H1 (cell line): Measurements from ENCODE around the gene CD69. TPM values are rescaled to one million over a fixed set of nuclear protein-coding genes. Genes with fewer than 3 reads are reported as not detected.

Experiments used
- CTBP2 ChIP-seq: IDR thresholded peaks from 2 replicates; pipeline ENCODE4 v1.7.0; 2011; ENCODE audit warnings: borderline replicate concordance, mild to moderate bottlenecking, moderate library complexity, mixed read lengths, low read length; ENCODE audit not compliant: insufficient read depth, insufficient read length
- GTF2F1 ChIP-seq: IDR thresholded peaks from 2 replicates; pipeline ENCODE4 v1.6.1; 2012; ENCODE audit warnings: low read depth, low read length, improper control_type of control experiment, borderline replicate concordance
- SP1 ChIP-seq: IDR thresholded peaks from 2 replicates; pipeline ENCODE4 v1.6.1; 2011; ENCODE audit warnings: low read depth, low read length
- TAF1 ChIP-seq: IDR thresholded peaks from 2 replicates; pipeline ENCODE4 v1.6.1; 2011; ENCODE audit warnings: mild to moderate bottlenecking, low read depth, low read length
- polyA plus RNA-seq, 7 experiments: library from polyadenylated mRNA; depleted of rRNA in 3 of 7; stranded (reverse) in 5 of 7; unstranded in 2 of 7; fragments of >200 nt in 5 of 7; fragments of 200-250 nt in 2 of 7; gene quantifications; 1 replicate in 5 of 7; 2 replicates in 1 of 7; 4 replicates in 1 of 7; pipeline versions ENCODE4 v1.2.1 to v1.2.3, GENCODE V29; 2011 to 2013; ENCODE audit warnings: missing spikeins in 2 of 7, mixed read lengths in 2 of 7
- total RNA-seq: library from RNA; stranded (reverse); fragmentation: NEBNext Ultra II Directional; extraction: Animal tissue kit (Norgen Biotek cat#: 25700); gene quantifications from 2 replicates; pipeline ENCODE4 v1.2.1, GENCODE V29; 2021

Gene CD69
- total and polyA plus RNA-seq, 2 of the 8 experiments (the other 6 are each of a cell fraction or from before 2014, with no cell fraction given), result not detected

DNA sequence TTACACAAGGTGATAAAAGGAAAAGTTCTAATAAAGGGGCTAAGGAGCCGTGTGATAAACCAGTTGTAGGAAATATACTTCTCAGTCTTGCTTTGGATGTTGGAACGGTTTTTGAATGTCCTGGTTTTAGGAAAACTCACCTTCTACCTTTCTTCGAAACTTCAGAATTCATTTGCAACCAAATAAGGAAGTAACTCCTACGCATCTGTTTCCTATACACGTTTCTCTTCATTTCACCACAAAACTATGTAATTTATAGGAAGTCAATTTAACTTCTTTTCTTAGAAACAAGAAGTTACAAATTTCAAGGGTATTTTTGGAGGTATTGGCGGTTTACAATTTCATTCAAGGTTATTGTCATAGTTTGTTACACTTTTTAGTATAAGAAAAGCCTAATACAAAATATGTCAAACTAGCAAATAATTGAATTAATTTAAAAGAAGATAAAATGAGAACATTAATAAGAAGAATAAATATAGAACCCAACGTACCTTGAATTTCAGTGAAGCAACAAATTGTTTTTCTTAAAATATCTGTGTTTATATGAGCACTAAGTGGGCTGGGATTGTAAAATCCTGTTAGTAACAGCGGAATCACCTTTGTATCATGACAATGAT, 33.2 kb upstream of the CD69 start (continued):
- no peak for TF ChIP-seq TAF1
- TF ChIP-seq SP1, result no peak
- TF ChIP-seq CTBP2, result no peak
- no peak for TF ChIP-seq GTF2F1
